Measurements from ENCODE around the gene KCNH1.

The KCNH1 gene

DNA sequence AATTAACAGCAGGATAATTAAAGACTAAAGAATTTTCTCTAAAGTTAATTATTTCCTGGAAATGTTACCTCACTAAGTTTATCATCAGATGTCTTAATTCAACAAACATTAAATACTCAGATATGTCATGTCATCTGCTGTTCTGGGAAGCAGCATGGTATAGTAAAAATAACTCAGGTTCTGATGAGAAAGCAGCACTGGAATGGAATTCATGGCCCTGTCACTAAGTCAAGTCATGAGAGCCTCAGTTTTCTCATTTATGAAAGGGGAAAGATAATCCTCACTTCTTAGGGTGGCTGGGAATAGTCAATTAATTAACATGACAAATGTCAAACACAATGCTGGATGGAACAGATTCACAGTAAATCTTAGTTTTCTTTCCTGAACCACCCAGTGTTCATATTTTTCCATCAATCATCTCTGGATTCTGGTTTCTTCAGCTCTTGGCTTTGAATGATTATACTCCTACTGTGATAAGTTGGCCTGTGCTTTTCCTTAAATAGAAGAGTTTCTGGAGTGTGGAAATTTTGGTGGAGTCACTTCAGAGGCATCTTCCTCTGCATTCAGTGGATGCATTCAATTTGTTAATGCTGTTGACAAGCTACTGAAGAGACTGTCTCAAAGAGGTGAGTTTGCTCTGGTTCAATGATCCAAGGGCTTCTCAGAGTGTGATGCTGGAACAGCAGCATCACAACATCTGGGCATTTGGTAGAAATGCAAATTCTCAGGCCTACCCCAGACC, 319.4 kb downstream of the KCNH1 start:
- DNase-seq (ENCODE audit: low read depth in 1 of 2, low spot score in 1 of 2): no peak
- in situ Hi-C loops (cut with HindIII; ENCODE audit: low pct_unique_long_range_greater_than_20kb, low sequenced_read_pairs): no loop called here
- no peak for TF ChIP-seq JUND (IDR thresholded peaks at IDR 0.05; ENCODE audit: low read depth)

- no peak for DNase-seq (ENCODE audit: low read depth in 1 of 2, low spot score in 1 of 2)
- no peak for TF ChIP-seq JUND (IDR thresholded peaks at IDR 0.05; ENCODE audit: low read depth)
- in situ Hi-C loops (cut with HindIII; ENCODE audit: low pct_unique_long_range_greater_than_20kb, low sequenced_read_pairs): no loop called here
Observed at GRCh38 chr1:210801501-210801900, 332.4 kb downstream of the KCNH1 start.

DNA sequence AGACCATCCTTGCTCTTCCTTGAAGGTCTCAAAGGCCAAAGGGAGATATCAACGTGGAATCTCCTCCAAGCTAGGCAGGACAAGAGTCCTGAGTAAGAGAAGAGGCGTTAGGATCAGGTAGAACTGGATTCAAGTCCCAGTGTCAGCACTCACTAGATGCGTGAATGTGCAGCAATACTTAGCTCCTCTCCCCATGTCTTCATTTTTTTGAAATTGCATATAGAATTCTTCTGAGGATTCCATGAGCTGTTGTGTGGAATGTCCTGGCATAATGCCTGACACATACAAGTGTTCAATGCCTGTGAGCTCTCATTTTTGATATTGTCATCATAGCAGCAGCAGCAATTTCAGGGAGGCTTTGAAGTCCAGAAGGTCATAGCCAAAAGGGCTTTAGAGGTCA, 333.2 kb downstream of the KCNH1 start:
- DNase-seq (ENCODE audit: low read depth in 1 of 2, low spot score in 1 of 2): peak in 1 of 2 experiments; percentile 10
- in situ Hi-C loops (cut with HindIII; ENCODE audit: low pct_unique_long_range_greater_than_20kb, low sequenced_read_pairs): no loop called here
- no peak for TF ChIP-seq JUND (IDR thresholded peaks at IDR 0.05; ENCODE audit: low read depth)

GRCh38 chr1:210800301-210800700, 333.6 kb downstream of the KCNH1 start:
- TF ChIP-seq JUND (IDR thresholded peaks at IDR 0.05; ENCODE audit: low read depth): no peak
- in situ Hi-C loops (cut with HindIII; ENCODE audit: low pct_unique_long_range_greater_than_20kb, low sequenced_read_pairs): no loop called here

DNA sequence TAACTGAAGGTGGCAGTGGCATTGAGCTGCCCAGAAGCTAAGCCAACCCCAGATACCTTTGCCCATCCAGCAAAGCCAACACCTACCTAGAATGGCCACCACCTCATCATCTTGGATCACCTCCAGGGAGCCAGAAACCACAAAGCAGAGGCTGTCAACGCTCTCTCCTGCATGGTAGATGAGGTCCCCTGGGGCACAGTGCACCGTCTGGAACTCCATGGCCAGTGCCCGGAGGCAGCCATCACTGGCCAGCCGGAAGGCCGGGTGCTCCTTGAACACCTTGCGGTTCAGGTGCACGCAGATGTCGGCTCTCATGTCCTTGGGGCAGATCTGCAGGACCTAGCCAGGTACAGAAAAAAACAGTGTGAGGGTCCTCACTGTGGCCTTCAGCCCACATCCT, 336.5 kb downstream of the KCNH1 start:
- no peak for TF ChIP-seq JUND (IDR thresholded peaks at IDR 0.05; ENCODE audit: low read depth)
- no peak for DNase-seq (ENCODE audit: low read depth in 1 of 2, low spot score in 1 of 2)
- in situ Hi-C loops (cut with HindIII; ENCODE audit: low pct_unique_long_range_greater_than_20kb, low sequenced_read_pairs): no loop called here

More at GRCh38 chr1:210800301-210800700, 333.6 kb downstream of the KCNH1 start:
- no peak for DNase-seq (ENCODE audit: low read depth in 1 of 2, low spot score in 1 of 2)

DNA sequence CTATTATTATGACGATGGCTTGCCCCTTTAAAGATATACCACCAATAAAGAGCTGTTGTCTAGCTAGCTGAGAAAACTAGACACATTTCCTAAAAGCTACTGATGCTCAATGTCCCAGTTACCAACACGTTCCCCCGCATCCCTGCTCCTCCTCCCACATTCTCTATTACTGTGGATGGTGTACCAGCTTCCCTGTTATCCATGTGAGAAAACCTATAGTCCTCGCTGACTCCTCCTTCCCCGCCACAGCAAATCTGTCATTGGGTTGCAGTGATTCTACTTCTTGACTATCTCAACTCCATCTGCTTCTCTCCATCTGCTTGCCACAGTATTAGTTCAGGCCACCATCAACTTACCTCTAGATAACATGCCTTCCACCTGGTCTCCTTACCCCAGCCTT, 337.5 kb downstream of the KCNH1 start:
- in situ Hi-C loops (cut with HindIII; ENCODE audit: low pct_unique_long_range_greater_than_20kb, low sequenced_read_pairs): no loop called here
- no peak for TF ChIP-seq JUND (IDR thresholded peaks at IDR 0.05; ENCODE audit: low read depth)
- DNase-seq (ENCODE audit: low read depth in 1 of 2, low spot score in 1 of 2): no peak

- no peak for TF ChIP-seq JUND (IDR thresholded peaks at IDR 0.05; ENCODE audit: low read depth)
- no peak for DNase-seq (ENCODE audit: low read depth in 1 of 2, low spot score in 1 of 2)
- in situ Hi-C loops (cut with HindIII; ENCODE audit: low pct_unique_long_range_greater_than_20kb, low sequenced_read_pairs): no loop called here
Observed at GRCh38 chr1:210794445-210794844, 339.5 kb downstream of the KCNH1 start.

DNA sequence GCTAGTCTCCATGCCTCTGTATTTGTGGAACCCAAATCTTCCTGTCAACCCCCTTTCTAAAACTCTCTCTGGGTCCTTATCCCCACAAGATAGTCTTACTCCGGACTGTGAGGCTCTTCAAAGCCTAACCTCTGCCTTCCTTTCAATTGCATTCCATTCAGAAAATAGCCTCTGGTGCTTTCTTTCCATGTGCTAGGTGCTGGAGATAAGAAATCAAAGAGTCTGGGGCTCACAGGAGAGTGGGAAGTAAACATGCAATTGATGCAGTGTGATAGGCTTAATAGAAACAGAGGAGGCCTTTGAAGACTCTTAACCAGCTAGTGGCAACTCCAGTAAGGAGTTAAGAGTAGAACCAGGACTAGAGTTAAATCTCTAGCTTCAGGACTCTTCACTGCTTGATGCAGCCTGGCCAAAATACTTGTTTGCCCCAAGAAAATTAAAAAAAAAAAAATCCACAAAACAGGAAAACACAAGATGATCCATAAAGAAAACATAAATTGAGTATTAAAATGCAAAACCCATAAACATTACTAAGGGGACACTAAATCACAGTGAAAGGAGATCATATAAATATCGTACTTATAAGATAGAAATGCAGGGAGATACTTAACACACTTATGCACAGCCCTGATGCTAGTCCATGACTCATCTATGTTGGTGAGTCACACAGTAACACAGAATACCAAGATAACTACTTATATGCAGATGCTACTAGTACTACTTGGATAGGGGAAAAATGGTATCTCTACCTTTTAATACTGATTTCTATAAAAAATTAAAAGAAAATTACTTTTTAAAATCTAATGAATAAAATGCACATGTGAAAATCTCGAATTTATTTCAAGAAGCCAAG, 341.5 kb downstream of the KCNH1 start:
- in situ Hi-C loops (cut with HindIII; ENCODE audit: low pct_unique_long_range_greater_than_20kb, low sequenced_read_pairs): no loop called here
- TF ChIP-seq JUND (IDR thresholded peaks at IDR 0.05; ENCODE audit: low read depth): no peak

DNA sequence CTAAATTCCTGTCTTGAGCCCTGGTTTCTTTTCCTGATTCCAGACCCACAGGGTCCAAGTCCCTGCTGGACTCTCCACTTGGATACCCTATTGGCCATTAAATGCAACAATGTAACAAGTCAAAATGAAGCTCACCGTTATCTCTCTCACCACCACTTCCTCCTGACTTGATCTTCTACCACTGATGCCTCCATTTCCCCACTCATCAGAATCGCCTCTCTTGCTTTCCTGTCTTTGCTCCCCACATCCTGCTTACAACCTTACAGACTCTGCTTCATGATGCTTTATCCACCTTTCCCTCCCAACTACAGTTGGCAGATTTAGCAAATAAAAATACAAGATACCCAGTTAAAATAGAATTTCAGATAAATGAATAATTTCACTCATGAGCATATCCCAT, 343.8 kb downstream of the KCNH1 start:
- in situ Hi-C loops (cut with HindIII; ENCODE audit: low pct_unique_long_range_greater_than_20kb, low sequenced_read_pairs): no loop called here
- DNase-seq (ENCODE audit: low read depth in 1 of 2, low spot score in 1 of 2): no peak
- TF ChIP-seq JUND (IDR thresholded peaks at IDR 0.05; ENCODE audit: low read depth): no peak

More for the DNA sequence above, 341.5 kb downstream of the KCNH1 start:
- no peak for DNase-seq (ENCODE audit: low read depth in 1 of 2, low spot score in 1 of 2)

DNA sequence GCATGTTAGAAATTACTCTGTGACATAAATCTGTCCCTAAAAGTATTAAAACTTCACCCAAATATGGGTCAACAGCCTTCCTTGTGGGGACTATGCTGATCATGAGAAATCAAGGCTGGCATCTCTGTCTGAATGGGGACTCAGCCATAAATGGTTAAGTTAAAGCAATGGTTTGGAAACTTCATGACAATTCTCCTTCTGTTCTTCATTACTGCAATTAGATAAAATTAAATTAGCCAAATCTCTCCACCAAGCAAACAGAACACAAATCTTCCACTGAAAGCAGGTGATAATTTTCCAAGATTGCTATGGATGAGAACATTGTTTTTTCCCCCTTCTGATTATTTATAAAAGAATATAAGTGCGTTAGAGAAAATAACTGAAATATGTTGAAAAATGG, 346.1 kb downstream of the KCNH1 start:
- TF ChIP-seq JUND (IDR thresholded peaks at IDR 0.05; ENCODE audit: low read depth): no peak
- in situ Hi-C loops (cut with HindIII; ENCODE audit: low pct_unique_long_range_greater_than_20kb, low sequenced_read_pairs): no loop called here
- no peak for DNase-seq (ENCODE audit: low read depth in 1 of 2, low spot score in 1 of 2)

- in situ Hi-C loops (cut with HindIII; ENCODE audit: low pct_unique_long_range_greater_than_20kb, low sequenced_read_pairs): no loop called here
Observed at GRCh38 chr1:210786546-210786945, 347.4 kb downstream of the KCNH1 start.

GRCh38 chr1:210783925-210784324, 350.0 kb downstream of the KCNH1 start:
- no peak for DNase-seq (ENCODE audit: low read depth in 1 of 2, low spot score in 1 of 2)
- TF ChIP-seq JUND (IDR thresholded peaks at IDR 0.05; ENCODE audit: low read depth): no peak
- in situ Hi-C loops (cut with HindIII; ENCODE audit: low pct_unique_long_range_greater_than_20kb, low sequenced_read_pairs): no loop called here

More at GRCh38 chr1:210786546-210786945, 347.4 kb downstream of the KCNH1 start:
- TF ChIP-seq JUND (IDR thresholded peaks at IDR 0.05; ENCODE audit: low read depth): no peak
- no peak for DNase-seq (ENCODE audit: low read depth in 1 of 2, low spot score in 1 of 2)

DNA sequence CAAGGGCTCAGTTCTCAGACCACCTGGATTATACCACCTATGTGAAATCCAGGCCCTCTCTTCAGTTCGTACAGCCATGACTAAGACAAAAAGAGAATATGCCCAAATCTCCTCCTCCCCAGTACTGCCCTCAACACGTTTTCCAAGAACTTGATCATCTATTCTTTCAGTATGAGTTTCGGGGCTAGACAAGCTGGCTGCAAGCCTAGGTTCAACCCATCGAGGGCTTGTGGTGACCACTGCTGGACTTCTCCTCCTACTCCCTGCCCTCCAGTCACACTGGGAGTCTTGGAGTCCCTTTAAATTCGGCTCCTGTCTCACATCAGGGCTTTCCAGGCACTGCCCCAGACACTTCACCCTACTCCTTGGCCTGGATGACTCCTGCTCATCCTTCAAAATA, 352.3 kb downstream of the KCNH1 start:
- no peak for TF ChIP-seq JUND (IDR thresholded peaks at IDR 0.05; ENCODE audit: low read depth)
- in situ Hi-C loops (cut with HindIII; ENCODE audit: low pct_unique_long_range_greater_than_20kb, low sequenced_read_pairs): no loop called here
- no peak for DNase-seq (ENCODE audit: low read depth in 1 of 2, low spot score in 1 of 2)

All from T47D (cell line).